CD4-positive, alpha-beta memory T cell (primary cell): Measurements from ENCODE around the gene C18orf54. TPM values are rescaled to one million over a fixed set of nuclear protein-coding genes. Genes with fewer than 3 reads are reported as not detected.

Experiments used
- CTCF ChIA-PET: fragments of 350-600 bp; sonication (Branson Sonifier 250); formaldehyde crosslinking; loops from one replicate; lab custom pipeline; 2021; ENCODE audit warnings: inconsistent platforms; ENCODE audit not compliant: partially characterized antibody; lab: Charles Lee
- POLR2A ChIA-PET: fragments of 350-600 bp; sonication (Branson Sonifier 250); formaldehyde crosslinking; loops from one replicate; lab custom pipeline; 2021; ENCODE audit not compliant: partially characterized antibody; lab: Charles Lee
- DNase-seq, 5 donors: peaks; one replicate each; pipeline versions ENCODE4 v3.0.0 to v3.0.0-alpha.2; 2020 to 2022; ENCODE audit warnings: mixed read lengths in 1 of 5
- H3K27ac ChIP-seq: one replicate; pipeline ENCODE4 v1.7.0; 2013; ENCODE audit warnings: low read depth, low read length
- H3K27me3 ChIP-seq: 2 replicates; pipeline ENCODE4 v1.7.0; 2013; ENCODE audit warnings: mild to moderate bottlenecking, low read length, moderate library complexity; ENCODE audit not compliant: insufficient read depth
- H3K36me3 ChIP-seq: 2 replicates; pipeline ENCODE4 v1.7.0; 2013; ENCODE audit warnings: mild to moderate bottlenecking, low read length, moderate library complexity; ENCODE audit not compliant: insufficient read depth
- H3K4me1 ChIP-seq: 2 replicates; pipeline ENCODE4 v1.7.0; 2013; ENCODE audit warnings: mild to moderate bottlenecking, low read length, moderate library complexity; ENCODE audit not compliant: insufficient read depth
- H3K4me3 ChIP-seq, 2 donors: one replicate each; pipeline ENCODE4 v1.7.0; 2013; ENCODE audit warnings: low read length in 2 of 2, mild to moderate bottlenecking in 1 of 2
- H3K9me3 ChIP-seq, 2 donors: one replicate each; pipeline ENCODE4 v1.7.0; 2013; ENCODE audit warnings: low read length in 2 of 2, control low read depth in 1 of 2; ENCODE audit not compliant: control insufficient read depth in 1 of 2
- H3K27ac Mint-ChIP-seq, 7 donors: one replicate each; pipeline ENCODE4 v1.8.0; 2020 to 2021; ENCODE audit warnings: mixed read lengths in 7 of 7, mild to moderate bottlenecking in 6 of 7, inconsistent platforms in 3 of 7, moderate library complexity in 3 of 7
- H3K27me3 Mint-ChIP-seq, 2 donors: one replicate each; pipeline ENCODE4 v1.8.0; 2020 to 2021; ENCODE audit warnings: mixed read lengths in 2 of 2
- H3K36me3 Mint-ChIP-seq, 2 donors: one replicate each; pipeline ENCODE4 v1.8.0; 2020 to 2021; ENCODE audit warnings: mixed read lengths in 2 of 2, inconsistent platforms in 1 of 2, mild to moderate bottlenecking in 1 of 2
- H3K4me1 Mint-ChIP-seq, 4 donors: one replicate each; pipeline ENCODE4 v1.8.0; 2020 to 2021; ENCODE audit warnings: mixed read lengths in 4 of 4, mild to moderate bottlenecking in 1 of 4
- H3K4me3 Mint-ChIP-seq, 8 donors: one replicate each; pipeline ENCODE4 v1.8.0; 2020 to 2021; ENCODE audit warnings: mixed read lengths in 8 of 8, mild to moderate bottlenecking in 7 of 8, moderate library complexity in 6 of 8, inconsistent platforms in 3 of 8
- H3K9me3 Mint-ChIP-seq, 8 donors: one replicate each; pipeline ENCODE4 v1.8.0; 2020 to 2021; ENCODE audit warnings: mixed read lengths in 8 of 8, mild to moderate bottlenecking in 5 of 8, inconsistent platforms in 3 of 8, moderate library complexity in 1 of 8
- intact Hi-C: fragments of 100-400 bp; cut with micrococcal nuclease; formaldehyde crosslinking; loops from one replicate; pipeline ENCODE4 v1.15.1; 2023
- polyA plus RNA-seq, 2 donors: library from polyadenylated mRNA; unstranded; fragments of 300-500 nt; fragmentation: Illumina TruSeq; gene quantifications; one replicate each; pipeline ENCODE4 v1.2.3, GENCODE V29; 2021
- total RNA-seq, 2 experiments: library from RNA; stranded (reverse); gene quantifications; one replicate each; pipeline ENCODE4 v1.2.3, GENCODE V29; 2021

Gene C18orf54
- total and polyA plus RNA-seq, 4 experiments from 2014 or later = 0.53 to 3.8 (median 2.4) TPM

DNA sequence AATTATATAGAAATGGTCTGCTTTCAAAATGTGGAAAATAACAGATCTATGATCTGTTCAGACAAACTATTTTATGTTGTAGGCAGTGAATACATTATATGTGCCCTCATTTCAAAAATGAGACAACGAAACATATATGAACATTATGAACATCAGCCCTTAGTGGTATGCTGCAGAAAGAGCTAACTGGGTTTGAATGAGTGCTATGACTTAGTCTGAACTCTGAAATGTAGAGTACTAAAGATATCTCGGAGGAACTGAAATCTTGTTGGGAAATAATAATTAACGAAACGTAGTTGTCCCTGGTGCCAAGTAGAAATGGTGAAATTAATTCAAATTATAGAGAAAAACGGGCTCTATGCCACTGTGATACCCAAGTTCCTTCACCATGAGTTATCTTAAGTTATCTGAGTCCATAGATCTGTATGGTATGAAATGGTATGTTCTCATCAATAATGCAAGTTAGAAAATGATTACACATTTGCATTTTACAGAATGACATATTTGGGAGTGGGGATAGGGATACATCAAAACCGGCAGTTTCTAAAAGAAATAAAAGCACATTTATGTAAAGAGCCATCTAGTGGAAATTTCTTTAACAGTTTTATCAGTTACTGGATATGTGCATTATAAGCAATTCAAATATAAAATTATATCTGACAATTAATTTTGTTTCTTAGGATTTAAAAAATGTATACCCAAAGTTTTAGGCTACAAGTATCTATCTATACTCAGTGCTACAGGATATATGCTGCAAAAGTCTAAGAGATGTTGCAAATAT lies 26.7 kb upstream of the C18orf54 start:
- no peaks in the 10 kb centered on the region for H3K9me3 ChIP-seq
- H3K36me3 ChIP-seq = no peaks in the 10 kb centered on the region
- CTCF ChIA-PET = interaction anchor here (1.1 kb wide), 2 partner anchors 27 to 108 kb away, joined by 3 to 4 read pairs; partner anchors contain the start of genes C18orf54 and STARD6
- POLR2A ChIA-PET = no interaction called here
- intact Hi-C loops = loop anchor here (1.0 kb wide), 1 partner anchor 108 kb away; no protein-coding TSS in a partner anchor
- no peak overlapping the region for H3K27ac ChIP-seq
- DNase-seq = no peak
- Mint-ChIP-seq H3K9me3 (no peaks in the 10 kb centered on the region), H3K27ac (no peak overlapping the region), H3K4me1 (no peaks in the 10 kb centered on the region), H3K4me3 (no peak overlapping the region), H3K27me3 (peaks cover 2 to 8% of the 10 kb centered on the region in 2 donors), H3K36me3 (no peaks in the 10 kb centered on the region)
- no peaks in the 10 kb centered on the region for H3K4me1 ChIP-seq
- H3K27me3 ChIP-seq = no peaks in the 10 kb centered on the region
- H3K4me3 ChIP-seq = no peak overlapping the region

DNA sequence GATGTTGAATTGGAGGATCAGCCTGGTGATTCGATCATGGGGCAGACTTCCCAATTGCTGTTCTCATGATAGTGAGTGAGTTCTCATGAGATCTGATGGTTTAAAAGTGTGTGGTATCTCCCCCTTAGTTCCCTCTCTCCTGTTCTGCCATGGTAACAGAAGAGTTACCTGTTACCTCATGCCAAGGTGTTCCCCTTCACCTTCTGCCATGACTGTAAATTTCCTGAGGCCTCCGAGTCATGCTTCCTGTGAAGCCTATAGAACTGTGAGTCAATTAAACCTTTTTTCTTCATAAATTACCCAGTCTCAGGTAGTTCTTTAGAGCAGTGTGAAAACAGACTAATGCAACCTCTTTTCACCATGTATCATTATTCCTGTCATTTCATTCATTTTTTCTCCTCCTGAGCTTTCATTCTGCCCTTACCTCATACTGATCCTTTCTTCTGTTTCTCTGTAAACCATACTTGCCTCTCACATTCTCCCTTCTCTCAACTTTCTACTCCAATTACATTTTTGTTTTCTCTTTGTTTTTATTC lies 22.0 kb upstream of the C18orf54 start:
- DNase-seq = no peak
- Histone ChIP-seq H3K36me3 (no peaks in the 10 kb centered on the region), H3K27ac (no peak overlapping the region), H3K9me3 (no peaks in the 10 kb centered on the region), H3K4me1 (no peaks in the 10 kb centered on the region), H3K27me3 (no peaks in the 10 kb centered on the region), H3K4me3 (no peak overlapping the region)
- Mint-ChIP-seq H3K4me3 (no peak overlapping the region), H3K4me1 (no peaks in the 10 kb centered on the region), H3K27ac (no peak overlapping the region), H3K36me3 (no peaks in the 10 kb centered on the region), H3K27me3 (peaks cover 5 to 7% of the 10 kb centered on the region in 2 donors), H3K9me3 (peaks cover 0 to 2% (median 0%) of the 10 kb centered on the region in 8 donors)
- intact Hi-C loops = no loop called here
- ChIA-PET POLR2A (no interaction called here), CTCF (no interaction called here)

DNA sequence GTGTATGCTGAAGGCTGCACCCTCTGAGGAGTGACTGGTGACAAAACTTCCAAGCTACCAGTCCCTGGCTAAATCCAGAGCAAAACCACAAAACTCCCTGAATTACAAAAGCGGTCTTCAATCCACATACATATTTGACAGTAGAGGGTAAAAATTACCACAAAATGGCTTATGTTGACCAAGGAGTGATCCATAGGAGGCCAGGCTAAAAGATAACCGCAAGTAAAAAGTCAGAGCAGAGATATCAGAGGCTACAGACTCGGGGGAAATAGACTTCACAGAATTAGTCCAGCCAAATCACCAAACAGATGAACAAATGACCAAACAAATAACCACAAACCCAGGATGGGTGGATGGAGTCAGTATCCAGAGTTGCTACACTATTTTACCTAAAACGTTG lies 19.5 kb upstream of the C18orf54 start:
- no peak overlapping the region for H3K27ac Mint-ChIP-seq
- DNase-seq = no peak
- Histone ChIP-seq H3K27ac (no peak overlapping the region), H3K27me3 (no peaks in the 10 kb centered on the region), H3K36me3 (no peaks in the 10 kb centered on the region), H3K4me1 (no peaks in the 10 kb centered on the region), H3K9me3 (no peaks in the 10 kb centered on the region), H3K4me3 (no peak overlapping the region)
- H3K27me3 Mint-ChIP-seq = peaks cover 2 to 5% of the 10 kb centered on the region in 2 donors
- no peak overlapping the region for H3K4me3 Mint-ChIP-seq
- H3K36me3 Mint-ChIP-seq = no peaks in the 10 kb centered on the region
- ChIA-PET POLR2A (interaction anchor here (0.8 kb wide), 1 partner anchor 68 kb away, joined by 4 read pairs; the partner anchor contains the start of gene POLI), CTCF (no interaction called here)
- no peaks in the 10 kb centered on the region for H3K4me1 Mint-ChIP-seq
- intact Hi-C loops = no loop called here
- H3K9me3 Mint-ChIP-seq = peaks cover 0 to 6% (median under 1%) of the 10 kb centered on the region in 8 donors

DNA sequence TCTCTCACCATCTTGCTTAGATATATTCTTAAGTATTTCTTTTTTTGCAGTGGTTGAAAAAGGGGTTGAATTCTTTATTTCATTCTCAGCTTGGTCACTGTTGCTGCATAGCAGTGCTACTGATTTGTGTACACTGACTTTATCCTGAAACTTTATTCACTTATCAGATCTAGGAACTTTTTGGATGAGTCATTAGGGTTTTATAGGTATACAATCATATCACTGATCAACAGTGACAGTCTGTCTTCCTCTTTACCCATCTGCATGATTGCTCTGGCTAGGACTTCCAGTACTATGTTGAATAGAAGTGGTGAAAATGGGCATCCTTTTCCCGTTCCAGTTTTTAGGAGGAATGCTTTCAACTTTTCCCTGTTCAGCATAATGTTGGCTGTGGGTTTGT lies 6.5 kb upstream of the C18orf54 start:
- peaks cover 0 to 4% (median 0%) of the 10 kb centered on the region in 8 donors for H3K9me3 Mint-ChIP-seq
- ChIA-PET POLR2A (no interaction called here), CTCF (no interaction called here)
- Histone ChIP-seq H3K4me3 (no peak overlapping the region), H3K27ac (no peak overlapping the region), H3K36me3 (no peaks in the 10 kb centered on the region), H3K9me3 (no peaks in the 10 kb centered on the region), H3K4me1 (no peaks in the 10 kb centered on the region), H3K27me3 (no peaks in the 10 kb centered on the region)
- no peaks in the 10 kb centered on the region for H3K4me1 Mint-ChIP-seq
- no peak overlapping the region for H3K27ac Mint-ChIP-seq
- peaks cover 4 to 8% of the 10 kb centered on the region in 2 donors for H3K27me3 Mint-ChIP-seq
- no peak overlapping the region for H3K4me3 Mint-ChIP-seq
- H3K36me3 Mint-ChIP-seq = no peaks in the 10 kb centered on the region
- intact Hi-C loops = loop anchor here (10.0 kb wide), 2 partner anchors 324 to 474 kb away; partner anchors contain the start of gene RAB27B
- no peak for DNase-seq

DNA sequence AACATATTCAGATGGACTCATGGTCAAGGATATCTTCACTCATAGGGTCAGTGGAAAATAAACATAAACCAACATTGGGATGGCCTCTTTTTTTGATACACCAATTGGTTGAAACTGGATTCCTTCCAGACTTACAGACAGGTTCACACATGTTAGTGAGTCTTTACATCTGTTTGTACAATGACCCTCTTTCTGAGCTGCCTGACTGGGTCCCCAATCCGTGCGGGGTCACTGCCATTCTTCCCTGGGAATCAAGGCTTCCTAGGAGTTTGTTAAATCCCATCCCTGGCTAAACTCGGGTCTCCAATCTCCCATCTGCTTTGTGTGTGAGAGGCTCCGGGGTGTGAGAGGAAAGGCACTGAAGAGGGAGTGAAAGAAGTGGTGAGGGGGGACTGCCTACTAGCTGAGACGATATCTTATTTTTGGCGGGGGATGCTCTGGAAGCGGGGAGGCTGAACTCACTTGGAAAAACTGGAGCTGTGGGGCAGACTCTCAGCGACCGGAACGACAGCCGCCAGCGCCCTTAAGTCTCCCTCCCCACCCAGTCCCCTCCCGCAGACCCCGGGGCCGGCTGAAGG lies 535 bp upstream of the C18orf54 start:
- Histone ChIP-seq H3K27me3 (no peaks in the 10 kb centered on the region), H3K4me3 (peak overlapping the region; percentile 87 to 90), H3K27ac (peak overlapping the region; percentile 66), H3K9me3 (no peaks in the 10 kb centered on the region), H3K36me3 (no peaks in the 10 kb centered on the region), H3K4me1 (peaks cover 12% of the 10 kb centered on the region)
- Mint-ChIP-seq H3K9me3 (no peaks in the 10 kb centered on the region), H3K4me3 (peak overlapping the region; percentile 96 to 100 (median 98)), H3K27me3 (peaks cover 0 to 1% of the 10 kb centered on the region in 2 donors), H3K36me3 (peaks cover 0 to 6% of the 10 kb centered on the region in 2 donors), H3K4me1 (peaks cover 10 to 20% (median 14%) of the 10 kb centered on the region in 4 donors), H3K27ac (peak overlapping the region; percentile 87 to 97 (median 96))
- POLR2A ChIA-PET = interaction anchor here (1.1 to 3.4 kb wide), 6 partner anchors 86 to 137 kb away, joined by 3 to 25 read pairs (median 10); partner anchors contain the start of genes MBD2 and POLI
- no peak for DNase-seq
- intact Hi-C loops = loop anchor here (1.0 to 10.0 kb wide), 5 partner anchors 35 to 468 kb away; partner anchors contain the start of genes MBD2, POLI and RAB27B
- CTCF ChIA-PET = interaction anchor here (0.7 to 2.8 kb wide), 20 partner anchors 10 to 314 kb away, joined by 3 to 36 read pairs (median 4); partner anchors contain the start of gene MBD2

DNA sequence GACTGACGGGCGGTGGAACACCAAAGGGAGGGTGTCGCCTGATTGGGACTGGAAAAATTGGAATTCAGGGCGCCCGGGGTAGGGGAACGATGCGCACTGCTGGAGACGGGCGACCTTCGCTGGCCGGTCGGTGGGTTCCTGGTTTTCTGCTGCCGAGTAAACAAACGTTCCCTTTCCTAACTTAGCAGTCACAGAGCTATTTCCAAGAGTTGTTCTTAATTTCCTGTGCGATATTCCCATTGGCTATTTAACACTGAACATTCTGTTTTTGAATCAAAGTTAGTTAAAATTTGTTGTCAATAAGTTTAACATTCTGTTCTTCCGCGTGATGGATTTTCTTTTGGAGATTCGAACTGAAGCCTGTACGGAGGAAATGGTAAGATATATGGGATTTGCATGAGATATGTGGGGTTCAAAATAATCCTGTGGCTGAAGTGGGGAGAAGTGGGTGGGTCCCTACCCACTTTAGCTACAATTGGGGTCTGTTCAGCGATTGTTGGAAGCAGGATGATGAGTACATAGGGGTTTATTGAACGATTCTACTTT lies 862 bp downstream of the C18orf54 start:
- peaks cover 12% of the 10 kb centered on the region for H3K4me1 ChIP-seq
- peak overlapping the region; percentile 87 to 90 for H3K4me3 ChIP-seq
- no peaks in the 10 kb centered on the region for H3K9me3 ChIP-seq
- Mint-ChIP-seq H3K27me3 (peaks cover 0 to 1% of the 10 kb centered on the region in 2 donors), H3K36me3 (peaks cover 0 to 6% of the 10 kb centered on the region in 2 donors), H3K4me1 (peaks cover 10 to 20% (median 14%) of the 10 kb centered on the region in 4 donors), H3K27ac (peak overlapping the region in 6 of 7 donors; percentile 87 to 97 (median 96)), H3K9me3 (no peaks in the 10 kb centered on the region), H3K4me3 (peak overlapping the region; percentile 96 to 100 (median 98))
- no peak for DNase-seq
- ChIA-PET CTCF (interaction anchor here (0.7 to 2.8 kb wide), 8 partner anchors 8 to 312 kb away, joined by 3 to 36 read pairs (median 12); partner anchors contain the start of gene MBD2), POLR2A (interaction anchor here (0.8 to 3.4 kb wide), 6 partner anchors 13 to 136 kb away, joined by 3 to 25 read pairs (median 10); partner anchors contain the start of genes MBD2 and POLI)
- intact Hi-C loops = loop anchor here (10.0 kb wide), 2 partner anchors 316 to 466 kb away; partner anchors contain the start of gene RAB27B
- peak overlapping the region; percentile 66 for H3K27ac ChIP-seq
- no peaks in the 10 kb centered on the region for H3K27me3 ChIP-seq
- no peaks in the 10 kb centered on the region for H3K36me3 ChIP-seq
